Fibroblast of pulmonary artery (primary cell): Measurements from ENCODE around the gene DHRS12.

Experiments
- DNase-seq: peaks from one replicate; pipeline ENCODE4 v3.0.0-alpha.2; 2010; ENCODE audit warnings: low read depth
- H3K4me3 ChIP-seq: replicated peaks from 2 replicates; pipeline ENCODE4 v1.5.1; 2011; ENCODE audit warnings: low read depth, mild to moderate bottlenecking, control low read depth, low read length, moderate library complexity
- TF ChIP-seq, protein P1 (sequence below): IDR thresholded peaks from 2 replicates; pipeline ENCODE4 v1.5.1; 2011; ENCODE audit warnings: mild to moderate bottlenecking, control low read depth, low read length, inconsistent platforms; ENCODE audit errors: missing control alignments

DHRS12 gene

DNA sequence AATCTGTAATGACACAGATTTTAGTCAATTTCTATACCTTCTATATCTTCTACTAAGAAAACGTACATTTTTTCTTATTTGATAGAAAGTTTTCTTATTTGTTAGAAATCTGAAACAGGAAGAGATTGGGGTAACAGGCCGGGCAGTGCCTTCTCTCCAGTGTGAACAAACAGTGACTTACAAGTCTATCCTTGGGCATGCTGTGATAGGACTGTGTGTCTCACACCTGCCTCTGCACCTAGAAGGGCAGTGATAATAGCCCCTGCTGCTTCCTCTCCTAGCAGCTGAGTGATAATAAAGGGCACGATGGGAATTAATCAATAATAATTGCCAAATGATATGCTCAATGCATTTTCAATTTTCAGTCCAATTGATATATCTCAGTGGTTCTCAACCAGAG is 39.6 kb upstream of the DHRS12 start:
- no peak for DNase-seq
- TF ChIP-seq, protein P1, sequence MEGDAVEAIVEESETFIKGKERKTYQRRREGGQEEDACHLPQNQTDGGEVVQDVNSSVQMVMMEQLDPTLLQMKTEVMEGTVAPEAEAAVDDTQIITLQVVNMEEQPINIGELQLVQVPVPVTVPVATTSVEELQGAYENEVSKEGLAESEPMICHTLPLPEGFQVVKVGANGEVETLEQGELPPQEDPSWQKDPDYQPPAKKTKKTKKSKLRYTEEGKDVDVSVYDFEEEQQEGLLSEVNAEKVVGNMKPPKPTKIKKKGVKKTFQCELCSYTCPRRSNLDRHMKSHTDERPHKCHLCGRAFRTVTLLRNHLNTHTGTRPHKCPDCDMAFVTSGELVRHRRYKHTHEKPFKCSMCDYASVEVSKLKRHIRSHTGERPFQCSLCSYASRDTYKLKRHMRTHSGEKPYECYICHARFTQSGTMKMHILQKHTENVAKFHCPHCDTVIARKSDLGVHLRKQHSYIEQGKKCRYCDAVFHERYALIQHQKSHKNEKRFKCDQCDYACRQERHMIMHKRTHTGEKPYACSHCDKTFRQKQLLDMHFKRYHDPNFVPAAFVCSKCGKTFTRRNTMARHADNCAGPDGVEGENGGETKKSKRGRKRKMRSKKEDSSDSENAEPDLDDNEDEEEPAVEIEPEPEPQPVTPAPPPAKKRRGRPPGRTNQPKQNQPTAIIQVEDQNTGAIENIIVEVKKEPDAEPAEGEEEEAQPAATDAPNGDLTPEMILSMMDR = no peak
- no peak overlapping the region for H3K4me3 ChIP-seq

GRCh38 chr13:51841732-51842131 is 37.8 kb upstream of the DHRS12 start:
- no peak overlapping the region for H3K4me3 ChIP-seq
- no peak for DNase-seq
- TF ChIP-seq, protein P1 = no peak

GRCh38 chr13:51840917-51841316 is 37.0 kb upstream of the DHRS12 start:
- TF ChIP-seq, protein P1 = no peak
- DNase-seq = no peak
- no peak overlapping the region for H3K4me3 ChIP-seq

DNA sequence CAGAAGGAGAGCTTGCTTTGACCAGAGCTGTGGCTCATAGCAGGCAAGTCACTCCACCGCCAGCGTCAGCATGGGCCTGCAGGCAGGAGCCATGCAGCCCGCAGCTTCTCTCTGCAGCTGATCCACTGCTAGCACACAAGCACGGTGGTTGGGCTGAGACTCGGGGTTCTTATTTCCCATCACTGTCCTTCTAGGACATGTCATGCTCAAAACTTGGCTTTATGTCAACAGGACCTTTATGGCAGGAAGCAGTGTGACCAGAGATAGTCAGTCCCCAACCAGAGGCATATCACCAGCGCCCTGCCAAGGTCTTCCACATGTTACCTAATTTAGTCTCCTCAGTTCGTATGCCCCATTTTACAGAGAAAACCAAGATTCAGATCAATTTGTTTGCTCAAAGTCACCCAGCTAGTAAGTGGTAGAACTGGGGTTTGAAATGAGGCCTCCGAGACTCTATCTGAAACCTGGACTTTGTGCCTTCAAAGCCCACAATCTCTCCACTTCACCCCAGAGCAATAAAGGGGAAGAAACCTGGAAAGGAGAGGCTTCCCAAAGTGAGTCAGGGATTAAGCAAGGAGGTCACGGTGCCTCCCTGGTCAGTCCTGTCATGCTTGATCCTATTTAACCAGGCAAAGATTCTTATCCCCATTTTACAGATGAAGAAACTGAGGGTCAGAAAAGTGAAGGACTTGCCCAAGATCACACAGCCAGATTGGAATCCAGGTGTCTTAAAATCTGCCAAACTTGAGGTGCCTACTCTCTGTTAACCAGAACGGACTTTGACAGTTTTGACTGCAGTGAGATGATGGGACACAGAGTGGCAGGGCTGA is 36.0 kb upstream of the DHRS12 start:
- TF ChIP-seq, protein P1 = no peak
- H3K4me3 ChIP-seq = no peak overlapping the region
- DNase-seq = no peak

DNA sequence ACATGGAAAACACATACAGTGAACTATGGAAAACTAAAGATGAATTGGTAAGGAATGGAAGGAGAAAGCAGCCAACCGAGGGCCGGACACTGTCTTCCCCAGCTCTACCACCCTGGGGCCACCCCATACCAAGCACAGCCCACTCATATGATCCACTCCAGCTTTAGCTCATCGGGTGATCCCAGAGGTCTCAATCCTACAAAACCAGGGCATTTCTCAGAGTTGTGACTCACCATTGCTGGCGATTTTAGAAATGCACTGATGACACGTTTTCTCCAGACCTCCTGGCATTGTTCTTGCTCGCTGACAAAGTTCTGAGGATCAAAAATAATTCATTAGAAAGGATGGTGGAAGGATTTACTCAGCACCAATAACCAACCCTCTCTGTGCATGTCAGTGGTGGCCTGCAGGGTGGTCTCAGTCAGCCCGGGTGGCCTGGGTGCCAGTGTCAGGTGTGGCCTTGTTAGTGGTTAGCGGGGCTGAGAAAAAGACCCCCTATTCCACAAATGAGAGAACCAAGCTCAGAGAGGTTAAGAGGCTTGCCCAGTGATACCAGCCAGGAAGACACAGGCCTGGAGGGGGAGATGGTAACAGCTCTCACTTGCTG is 34.4 kb upstream of the DHRS12 start:
- TF ChIP-seq, protein P1 = no peak
- DNase-seq = peak; percentile 58
- H3K4me3 ChIP-seq = no peak overlapping the region

GRCh38 chr13:51837016-51837415 is 33.1 kb upstream of the DHRS12 start:
- DNase-seq = no peak
- no peak overlapping the region for H3K4me3 ChIP-seq
- TF ChIP-seq, protein P1 = no peak
